Measurements from ENCODE around the gene SARNP. TPM values are rescaled to one million over a fixed set of nuclear protein-coding genes. Genes with fewer than 3 reads are reported as not detected.

The SARNP gene
- total RNA-seq, 1 experiment from 2014 or later = 99.1 TPM

DNA sequence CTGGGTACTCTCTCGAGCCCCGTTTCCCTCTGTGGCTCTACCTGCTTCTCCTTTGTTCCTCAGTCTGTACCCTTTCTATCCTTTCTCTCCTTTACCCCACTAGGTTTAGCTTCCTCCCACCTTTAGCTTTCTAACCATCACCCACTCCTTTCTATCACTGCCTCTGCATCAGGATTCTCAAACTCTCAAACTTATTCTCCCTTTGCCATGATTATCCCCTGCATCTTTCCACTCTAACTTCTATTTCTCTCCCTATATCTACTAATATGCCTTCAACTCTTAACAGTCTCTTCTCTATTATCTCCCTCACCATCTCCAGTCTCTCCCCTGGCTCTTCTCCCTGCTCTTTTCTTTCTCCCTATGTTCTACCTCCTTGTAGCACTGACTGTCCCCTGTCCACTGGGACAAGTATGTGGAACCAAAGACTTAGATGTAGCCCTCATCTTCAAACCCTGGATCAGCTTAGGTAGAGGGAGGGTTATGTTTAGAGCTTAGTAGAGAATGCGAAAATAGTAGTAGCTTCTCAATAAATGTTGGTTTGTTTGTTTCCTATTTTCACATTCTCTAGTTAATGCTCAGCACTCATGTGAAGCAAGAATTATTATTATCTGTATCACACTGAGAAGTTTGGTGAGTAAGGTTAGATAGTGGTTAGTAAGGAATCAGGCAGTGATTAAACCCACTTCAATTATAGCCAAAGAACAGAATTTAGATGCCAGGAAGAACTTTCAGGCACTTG is 71.2 kb downstream of the SARNP start:
- Histone ChIP-seq H3K36me3 (replicated peaks; ENCODE audit: control insufficient read depth, insufficient read depth, low read length) (peaks cover 14% of the 10 kb centered on the region), H3K27me3 (ENCODE audit: control insufficient read depth, insufficient read depth, low read length) (no peaks in the 10 kb centered on the region), H3K4me3 (ENCODE audit: insufficient read depth, low read depth, low read length) (peak overlapping the region; percentile 28)
- peak; percentile 22 for DNase-seq

DNA sequence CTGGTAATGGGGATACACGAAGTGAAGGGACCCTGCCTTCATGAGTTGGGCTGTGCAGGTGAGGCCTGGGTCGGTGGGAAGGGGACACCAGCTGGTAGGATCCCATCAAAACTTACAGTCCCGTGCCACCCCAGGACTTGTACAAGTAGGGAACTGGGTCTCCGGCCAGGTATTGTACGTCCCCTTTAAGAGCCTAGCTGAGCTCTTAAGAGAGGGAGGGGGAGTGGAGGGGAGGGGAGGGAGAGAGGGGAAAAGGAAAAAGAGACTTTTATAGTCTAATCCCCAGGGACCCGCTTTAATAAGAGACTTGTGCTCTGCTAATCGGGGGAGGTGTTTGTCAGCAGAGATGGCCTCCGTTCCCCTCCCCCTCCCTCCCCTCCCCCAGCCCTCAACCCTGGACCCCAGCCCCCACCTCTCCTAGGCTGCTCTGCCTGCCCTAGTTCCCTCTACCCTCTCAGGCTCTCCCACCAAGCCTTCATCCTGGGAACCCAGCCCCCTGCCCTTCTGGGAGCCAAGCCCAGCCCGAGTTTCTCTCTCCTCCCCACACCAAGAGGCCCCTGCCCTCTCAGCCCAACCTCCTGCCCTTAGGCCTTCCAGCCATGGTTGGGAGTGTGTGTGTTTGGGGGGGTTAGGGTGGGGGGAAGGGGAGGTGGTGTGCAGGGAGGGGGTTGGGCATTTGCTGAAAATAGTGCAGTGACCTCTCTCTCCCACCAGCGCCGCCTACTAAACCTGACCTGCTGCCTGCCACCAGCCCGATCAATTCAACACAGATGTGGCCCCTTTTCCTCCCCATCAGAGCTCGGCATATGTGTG is 72.0 kb downstream of the SARNP start:
- DNase-seq = peak; percentile 90
- Histone ChIP-seq H3K27me3 (ENCODE audit: control insufficient read depth, insufficient read depth, low read length) (no peaks in the 10 kb centered on the region), H3K36me3 (replicated peaks; ENCODE audit: control insufficient read depth, insufficient read depth, low read length) (peaks cover 8% of the 10 kb centered on the region), H3K4me3 (ENCODE audit: insufficient read depth, low read depth, low read length) (peak overlapping the region; percentile 84)

DNA sequence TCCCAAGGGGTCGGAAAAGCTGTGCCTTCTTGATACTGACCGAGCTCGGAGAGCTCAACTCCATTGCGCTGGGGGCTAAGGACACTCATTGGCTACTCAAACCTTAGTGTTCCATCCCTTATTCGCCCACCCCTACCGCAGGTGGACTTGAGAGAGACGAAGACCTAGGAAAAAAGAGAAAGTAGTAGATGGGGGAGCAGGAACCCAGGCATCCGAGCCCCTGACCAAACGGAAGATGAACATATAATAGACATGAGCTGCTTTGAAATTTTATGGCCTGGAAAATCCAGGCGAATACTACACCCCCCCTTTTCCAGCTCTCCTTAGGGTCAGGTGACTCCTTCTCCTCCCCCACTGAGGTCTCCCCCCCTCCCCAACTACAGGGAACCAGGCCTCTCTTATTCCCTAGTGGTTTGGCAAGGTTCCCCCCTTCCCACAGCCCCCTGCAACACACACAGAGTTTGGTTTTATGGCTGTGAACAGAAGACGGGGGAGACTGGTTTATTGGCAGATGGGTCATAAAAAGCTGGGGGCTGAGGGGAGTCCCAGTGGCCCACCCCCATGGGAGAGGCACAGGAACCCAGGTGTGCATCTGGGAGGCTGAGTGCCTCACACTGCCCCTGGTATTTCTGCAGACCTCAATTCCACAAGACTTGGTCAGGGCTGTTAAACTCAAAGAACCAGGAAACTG is 73.0 kb downstream of the SARNP start:
- H3K36me3 ChIP-seq (replicated peaks; ENCODE audit: control insufficient read depth, insufficient read depth, low read length) = peaks cover 5% of the 10 kb centered on the region
- peak overlapping the region; percentile 84 for H3K4me3 ChIP-seq (ENCODE audit: insufficient read depth, low read depth, low read length)
- no peaks in the 10 kb centered on the region for H3K27me3 ChIP-seq (ENCODE audit: control insufficient read depth, insufficient read depth, low read length)
- peak; percentile 58 for DNase-seq

DNA sequence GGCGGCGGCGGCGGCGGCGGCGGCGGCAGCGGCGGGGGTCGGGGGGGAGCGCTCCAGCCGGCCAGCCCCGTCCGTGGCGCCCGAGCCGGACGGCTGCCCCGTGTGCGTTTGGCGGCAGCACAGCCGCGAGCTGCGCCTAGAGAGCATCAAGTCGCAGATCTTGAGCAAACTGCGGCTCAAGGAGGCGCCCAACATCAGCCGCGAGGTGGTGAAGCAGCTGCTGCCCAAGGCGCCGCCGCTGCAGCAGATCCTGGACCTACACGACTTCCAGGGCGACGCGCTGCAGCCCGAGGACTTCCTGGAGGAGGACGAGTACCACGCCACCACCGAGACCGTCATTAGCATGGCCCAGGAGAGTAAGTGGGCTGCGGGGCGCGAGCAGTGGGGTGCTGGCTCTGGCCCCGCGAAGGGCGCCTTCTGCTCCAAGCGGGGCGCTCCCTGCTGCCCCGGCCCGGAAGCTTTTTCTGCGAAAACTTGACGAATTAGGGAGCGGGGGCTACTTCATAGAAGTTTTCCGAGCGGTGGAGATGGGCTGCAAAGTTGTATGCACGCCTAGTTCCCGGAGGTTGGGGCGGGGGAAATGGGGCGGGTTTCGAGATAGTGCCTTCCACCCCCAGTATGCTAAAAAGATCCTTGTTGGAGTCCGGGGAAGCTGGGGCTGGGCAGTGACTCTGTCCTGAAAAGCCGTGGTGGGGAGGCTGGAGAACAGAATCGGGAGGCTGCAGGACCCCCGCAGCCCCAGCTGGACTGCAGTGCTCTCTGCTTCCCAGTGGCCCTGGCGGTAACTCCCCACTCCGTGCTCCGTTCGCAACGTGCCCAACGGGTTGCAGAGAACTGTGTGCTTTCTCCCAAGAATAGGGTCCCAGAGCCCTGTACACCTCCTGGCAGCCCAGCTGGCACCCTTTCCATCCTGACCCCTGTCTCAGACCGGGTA is 73.9 kb downstream of the SARNP start:
- H3K4me3 ChIP-seq (ENCODE audit: insufficient read depth, low read depth, low read length) = peak overlapping the region; percentile 84
- H3K27me3 ChIP-seq (ENCODE audit: control insufficient read depth, insufficient read depth, low read length) = no peaks in the 10 kb centered on the region
- DNase-seq = peak; percentile 49
- peaks cover 2% of the 10 kb centered on the region; the same call in 1 of the 2 replicates for H3K36me3 ChIP-seq (replicated peaks; ENCODE audit: control insufficient read depth, insufficient read depth, low read length)

DNA sequence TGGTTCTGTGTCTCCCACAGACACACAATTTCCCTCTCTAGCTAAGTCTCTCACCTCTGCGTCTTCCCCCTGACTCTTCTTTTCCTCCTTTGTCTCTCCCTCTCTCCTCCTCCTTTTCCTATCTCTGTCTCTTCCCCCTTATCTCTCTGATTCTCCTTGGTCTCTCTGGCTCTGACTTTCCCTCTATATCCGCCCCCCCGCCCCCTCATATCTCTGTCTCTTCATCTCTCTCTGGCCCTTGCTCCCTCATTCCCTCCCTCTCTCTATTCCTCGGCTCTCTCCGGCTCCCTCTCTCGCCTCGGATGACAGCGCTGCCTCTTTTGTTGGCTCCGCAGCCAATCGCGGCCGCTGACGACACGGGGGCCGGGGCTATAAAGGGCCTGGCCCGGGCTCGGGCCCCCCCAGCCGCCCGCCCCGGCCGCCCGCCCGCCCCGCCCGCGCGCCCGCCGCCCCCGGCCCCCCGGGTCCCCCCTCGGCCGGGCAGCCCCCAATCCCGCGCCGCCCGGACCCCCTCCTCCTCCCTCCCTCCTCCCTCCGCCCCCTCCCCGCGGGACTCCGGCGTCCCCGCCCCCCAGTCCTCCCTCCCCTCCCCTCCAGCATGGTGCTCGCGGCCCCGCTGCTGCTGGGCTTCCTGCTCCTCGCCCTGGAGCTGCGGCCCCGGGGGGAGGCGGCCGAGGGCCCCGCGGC is 74.7 kb downstream of the SARNP start, which contains the start of gene GDF11:
Gene GDF11 (plus strand): TSS at position 404 of the 687 bp plus-strand sequence. CDS start 195 bp downstream, at position 599.
- Histone ChIP-seq H3K4me3 (ENCODE audit: insufficient read depth, low read depth, low read length) (peak within 1 kb of the TSS; percentile 84), H3K36me3 (replicated peaks; ENCODE audit: control insufficient read depth, insufficient read depth, low read length) (peaks cover 1% of the 10 kb centered on the region; the same call in 1 of the 2 replicates), H3K27me3 (ENCODE audit: control insufficient read depth, insufficient read depth, low read length) (no peaks in the 10 kb centered on the region)
- peak; percentile 96 for DNase-seq

DNA sequence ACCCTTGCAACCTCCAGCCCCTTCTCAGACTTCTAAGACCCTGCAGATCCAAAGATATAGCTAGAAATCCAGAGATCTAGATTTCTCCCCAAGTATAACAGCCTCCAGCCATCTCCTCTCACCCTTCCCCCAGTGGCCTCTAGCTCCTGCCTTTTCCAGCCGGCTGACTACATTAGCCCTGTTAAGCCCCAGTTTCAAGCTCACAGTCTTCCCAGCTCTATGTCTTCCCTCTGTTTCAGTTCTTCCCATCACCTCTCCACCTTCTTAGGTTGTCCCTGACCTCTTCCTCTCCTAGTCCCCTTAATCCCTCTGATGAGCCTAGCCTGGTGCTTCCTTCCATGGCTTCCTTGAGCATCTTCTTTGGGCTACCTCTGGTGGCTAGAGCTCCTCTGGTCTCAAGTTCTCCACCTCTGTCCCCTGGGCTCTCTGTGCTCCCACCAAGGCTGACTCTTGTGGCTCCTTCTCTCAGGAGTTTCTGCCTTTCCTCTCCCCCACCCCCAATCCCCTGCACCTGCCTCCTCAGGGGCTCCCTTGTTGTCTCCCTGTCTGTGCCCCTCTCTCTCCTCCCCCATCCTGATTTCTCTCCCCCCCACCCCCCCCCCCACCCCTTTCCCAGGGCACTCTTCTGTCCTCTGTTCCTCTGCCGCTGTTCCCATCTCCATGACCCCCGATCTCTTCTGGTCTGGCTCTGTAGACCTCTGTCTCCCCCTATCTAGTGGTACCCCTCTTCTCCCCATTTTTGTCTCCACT is 75.4 kb downstream of the SARNP start:
- H3K27me3 ChIP-seq (ENCODE audit: control insufficient read depth, insufficient read depth, low read length) = no peaks in the 10 kb centered on the region
- peak overlapping the region; percentile 22; the same call in 1 of the 2 replicates for H3K4me3 ChIP-seq (ENCODE audit: insufficient read depth, low read depth, low read length)
- DNase-seq = peak; percentile 31
- no peaks in the 10 kb centered on the region for H3K36me3 ChIP-seq (replicated peaks; ENCODE audit: control insufficient read depth, insufficient read depth, low read length)

DNA sequence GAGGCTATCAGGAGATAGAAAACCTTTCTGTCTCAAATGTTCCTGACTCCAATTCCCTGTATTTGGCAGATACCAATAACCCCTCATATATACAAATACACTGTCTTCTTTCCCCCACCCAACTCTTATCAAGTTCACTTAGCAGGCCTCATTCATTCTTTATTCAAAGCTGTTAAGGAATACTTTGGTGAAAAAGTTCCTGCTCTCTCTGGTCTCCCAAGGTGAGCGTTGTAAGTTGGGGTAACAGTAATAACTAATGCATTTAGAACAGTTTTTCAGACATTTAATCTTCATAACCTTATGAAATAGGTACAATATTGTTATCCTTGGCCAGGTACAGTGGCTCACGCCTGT is 78.5 kb downstream of the SARNP start:
- Histone ChIP-seq H3K4me3 (ENCODE audit: insufficient read depth, low read depth, low read length) (no peak overlapping the region), H3K27me3 (ENCODE audit: control insufficient read depth, insufficient read depth, low read length) (no peaks in the 10 kb centered on the region), H3K36me3 (replicated peaks; ENCODE audit: control insufficient read depth, insufficient read depth, low read length) (no peaks in the 10 kb centered on the region)
- DNase-seq = no peak

DNA sequence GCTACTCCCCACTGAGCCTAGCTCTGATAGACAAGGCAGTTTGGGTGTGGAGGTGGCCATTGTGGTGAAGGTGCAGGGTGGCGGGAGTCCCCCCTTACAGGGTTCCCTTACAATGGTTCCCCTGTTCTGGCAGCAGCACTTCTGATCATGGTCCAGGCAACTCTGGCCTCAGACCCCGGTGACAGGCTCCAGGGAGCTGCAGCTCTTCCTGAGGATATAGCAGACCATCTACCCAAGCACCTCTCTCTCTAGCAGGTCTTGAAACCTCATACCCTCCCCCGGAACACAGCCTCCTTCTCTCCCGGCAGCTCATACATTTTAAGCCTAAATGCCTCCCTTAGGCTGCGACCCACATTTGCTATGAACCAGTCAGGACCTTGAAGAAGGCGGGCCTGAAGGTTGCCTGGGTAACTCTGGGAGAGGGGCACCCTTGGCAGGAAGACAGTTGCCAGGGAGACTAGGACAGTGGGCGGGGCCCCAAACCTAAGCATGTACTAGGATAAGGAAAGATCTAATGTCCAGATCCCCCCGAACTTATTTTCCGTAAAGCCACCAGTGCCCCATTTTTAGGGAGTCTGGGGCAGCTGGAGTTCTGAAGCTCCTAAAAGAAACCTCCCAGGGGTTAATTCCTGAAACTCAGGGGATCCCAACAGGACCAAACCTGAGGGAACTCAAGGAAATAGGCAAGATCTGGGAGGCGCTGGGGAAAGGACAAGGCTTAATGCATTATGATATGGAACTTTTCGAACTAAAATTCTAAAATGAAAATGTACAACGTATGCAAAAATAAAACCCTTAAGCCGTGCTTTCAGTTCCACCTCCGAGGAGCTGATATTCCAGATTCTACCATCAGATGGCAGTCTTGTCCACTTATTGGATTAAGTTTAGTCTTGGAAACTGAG is 79.2 kb downstream of the SARNP start:
- no peaks in the 10 kb centered on the region for H3K27me3 ChIP-seq (ENCODE audit: control insufficient read depth, insufficient read depth, low read length)
- H3K4me3 ChIP-seq (ENCODE audit: insufficient read depth, low read depth, low read length) = peak overlapping the region; percentile 35
- no peaks in the 10 kb centered on the region for H3K36me3 ChIP-seq (replicated peaks; ENCODE audit: control insufficient read depth, insufficient read depth, low read length)
- peak; percentile 82 for DNase-seq

DNA sequence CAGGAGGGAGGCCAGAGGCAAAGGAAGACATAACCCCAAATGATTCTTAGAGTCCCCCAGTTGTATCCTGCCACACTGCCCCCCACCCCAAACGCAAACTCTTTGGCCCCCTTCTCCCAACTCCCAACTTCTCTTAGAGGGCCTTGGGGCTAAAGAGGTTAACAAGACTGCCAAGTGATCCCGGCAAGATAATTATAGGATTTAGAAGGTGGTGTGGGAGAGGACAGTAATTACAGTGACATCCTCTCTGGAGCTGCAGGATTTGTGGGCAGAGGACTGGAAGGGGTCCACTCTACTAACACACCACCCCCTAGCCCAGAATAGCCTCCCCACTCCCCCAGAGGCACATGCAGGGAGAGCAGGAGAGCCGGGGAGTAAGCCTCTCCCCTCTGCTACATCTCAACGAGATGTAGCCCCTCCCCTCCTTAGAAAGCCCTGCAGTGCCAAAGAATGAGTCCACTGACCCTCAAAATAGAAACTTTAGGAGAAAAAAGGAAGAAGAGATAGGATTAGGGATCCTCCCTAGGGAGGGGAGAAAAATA is 79.9 kb downstream of the SARNP start:
- Histone ChIP-seq H3K27me3 (ENCODE audit: control insufficient read depth, insufficient read depth, low read length) (no peaks in the 10 kb centered on the region), H3K4me3 (ENCODE audit: insufficient read depth, low read depth, low read length) (peak overlapping the region; percentile 26), H3K36me3 (replicated peaks; ENCODE audit: control insufficient read depth, insufficient read depth, low read length) (no peaks in the 10 kb centered on the region)
- peak; percentile 46 for DNase-seq

DNA sequence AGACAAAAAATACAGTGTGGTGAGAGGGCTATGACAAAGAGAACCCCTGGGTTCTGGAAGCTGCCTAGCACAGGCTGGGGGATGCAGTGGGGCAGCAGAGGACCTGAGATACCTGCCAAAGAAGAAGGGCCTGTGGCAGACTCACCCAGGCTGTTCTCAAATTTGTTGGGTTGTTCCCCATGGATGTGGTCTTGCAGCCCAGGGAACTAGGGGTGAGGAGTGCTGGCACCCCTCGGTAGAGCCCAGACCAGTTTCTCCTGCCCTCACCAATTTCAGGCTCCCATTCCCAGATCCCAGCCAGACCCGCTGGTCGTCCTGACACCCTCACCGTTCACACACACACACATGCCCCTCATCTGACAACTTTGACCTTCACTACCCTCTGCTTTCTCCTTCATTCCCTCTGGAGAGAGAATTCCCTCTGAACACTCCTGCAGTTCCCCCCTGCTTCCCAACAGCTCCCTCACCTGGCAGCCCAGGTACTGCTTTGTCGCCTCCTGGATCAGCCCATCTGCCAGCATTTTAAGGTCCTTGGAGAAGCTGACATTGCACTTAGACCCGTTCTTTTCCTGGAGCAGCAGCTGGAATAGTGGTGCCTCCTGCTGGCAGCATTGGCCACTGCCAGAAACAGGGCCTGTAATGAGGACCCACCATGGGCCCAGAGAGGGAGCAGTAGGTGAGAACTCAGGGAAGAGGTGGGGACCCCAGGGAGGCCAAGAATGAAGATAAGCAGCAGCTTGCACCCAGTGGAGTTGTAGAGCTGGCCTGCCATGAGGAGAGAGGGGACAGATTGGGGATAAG is 80.5 kb downstream of the SARNP start:
- peak; percentile 87 for DNase-seq

DNA sequence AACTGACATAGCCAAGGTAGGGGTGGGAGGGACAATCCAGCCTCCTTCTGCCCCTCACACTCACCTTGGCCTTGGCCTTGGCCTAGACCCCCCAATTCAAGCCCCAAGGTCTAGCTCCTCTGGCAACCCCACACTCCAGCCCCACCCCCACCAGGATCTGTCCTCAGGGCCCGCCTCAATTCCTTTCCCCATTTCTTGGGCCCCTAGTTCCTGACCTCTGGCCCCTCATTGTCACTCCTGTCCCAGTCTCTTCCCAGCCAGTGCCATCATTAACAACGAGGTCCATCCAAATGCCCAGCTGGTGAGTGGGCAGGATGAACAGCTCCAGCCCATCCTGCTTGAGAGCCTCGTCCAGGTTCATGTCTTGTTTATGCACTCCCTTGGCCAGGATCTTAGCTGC is 81.4 kb downstream of the SARNP start:
- Histone ChIP-seq H3K4me3 (ENCODE audit: insufficient read depth, low read depth, low read length) (no peak overlapping the region), H3K36me3 (replicated peaks; ENCODE audit: control insufficient read depth, insufficient read depth, low read length) (no peaks in the 10 kb centered on the region), H3K27me3 (ENCODE audit: control insufficient read depth, insufficient read depth, low read length) (no peaks in the 10 kb centered on the region)
- no peak for DNase-seq

More for the DNA sequence above, 80.5 kb downstream of the SARNP start:
- Histone ChIP-seq H3K27me3 (ENCODE audit: control insufficient read depth, insufficient read depth, low read length) (no peaks in the 10 kb centered on the region), H3K36me3 (replicated peaks; ENCODE audit: control insufficient read depth, insufficient read depth, low read length) (no peaks in the 10 kb centered on the region), H3K4me3 (ENCODE audit: insufficient read depth, low read depth, low read length) (no peak overlapping the region)

All from H7 (cell line).